ENCODE measurements around the gene NEK11.

GRCh38 chr3:131091768-131092167 is 65.1 kb downstream of the NEK11 start:
- TF ChIP-seq CTCF (IDR thresholded peaks at IDR 0.05): no peak
- TF ChIP-seq POLR2A (IDR thresholded peaks at IDR 0.05): no peak
